IMR-90 (cell line): ENCODE data around the gene CEP128. TPM values are rescaled to one million over a fixed set of nuclear protein-coding genes. Genes with fewer than 3 reads are reported as not detected.

ENCODE experiments used
- ATAC-seq: fragments of 200-7000 bp; cut with Tn5 transposase; 2 replicates; pipeline ENCODE4 v1.9.1; 2020; ENCODE audit warnings: low read depth, mild to moderate bottlenecking, moderate library complexity
- BruUV-seq: library from RNA; stranded (reverse); fragments of 400-500 nt; replicated peaks from 2 replicates; lab custom pipeline; 2021; lab: Mats Ljungman, UMichigan
- CTCF ChIA-PET: fragments of 300-600 bp; formaldehyde crosslinking; extraction: SDS; loops from one replicate; lab custom pipeline; 2021; ENCODE audit warnings: antibody characterized with exemption; lab: Yijun Ruan, JAX
- POLR2A ChIA-PET: fragments of 300-600 bp; sonication (Branson Sonifier 250); formaldehyde crosslinking; loops from one replicate; lab custom pipeline; 2022; ENCODE audit warnings: antibody characterized with exemption; ENCODE audit not compliant: unreplicated experiment; lab: Charles Lee
- DNase-seq: peaks from one replicate; pipeline ENCODE4 v3.0.0; 2013
- H2AFZ ChIP-seq: replicated peaks from 2 replicates; pipeline ENCODE3; 2013; ENCODE audit warnings: low read length, mild to moderate bottlenecking; ENCODE audit not compliant: poor library complexity
- H2AK5ac ChIP-seq: 2 replicates; pipeline ENCODE4 v1.6.1; 2013; ENCODE audit warnings: low read depth, low read length, inconsistent platforms
- H2AK9ac ChIP-seq: replicated peaks from 2 replicates; pipeline ENCODE3; 2013; ENCODE audit warnings: mild to moderate bottlenecking, low read depth, low read length, moderate library complexity; ENCODE audit not compliant: poor library complexity
- H2BK120ac ChIP-seq: 2 replicates; pipeline ENCODE4 v1.6.1; 2013; ENCODE audit warnings: low read depth, low read length, inconsistent platforms
- H2BK15ac ChIP-seq: 3 replicates; pipeline ENCODE4 v1.6.1; 2013; ENCODE audit warnings: low read depth, low read length, inconsistent platforms
- H2BK20ac ChIP-seq: 2 replicates; pipeline ENCODE4 v1.6.1; 2013; ENCODE audit warnings: low read depth, mild to moderate bottlenecking, inconsistent platforms, low read length, moderate library complexity
- H2BK5ac ChIP-seq: 2 replicates; pipeline ENCODE4 v1.6.1; 2013; ENCODE audit warnings: mild to moderate bottlenecking, low read depth, low read length, inconsistent platforms; ENCODE audit not compliant: poor library complexity, severe bottlenecking
- H3K14ac ChIP-seq: replicated peaks from 2 replicates; pipeline ENCODE4 v1.6.1; 2013; ENCODE audit warnings: low read depth, low read length, inconsistent platforms
- H3K18ac ChIP-seq: 2 replicates; pipeline ENCODE4 v1.6.1; 2013; ENCODE audit warnings: low read depth, low read length, control low read depth
- H3K23ac ChIP-seq: 2 replicates; pipeline ENCODE4 v1.6.1; 2013; ENCODE audit warnings: low read depth, low read length, inconsistent platforms
- H3K27ac ChIP-seq: 2 replicates; pipeline ENCODE4 v1.5.1; 2013; ENCODE audit warnings: mild to moderate bottlenecking, control low read depth, low read length; ENCODE audit not compliant: insufficient read depth
- H3K27me3 ChIP-seq: 2 replicates; pipeline ENCODE4 v1.6.1; 2013; ENCODE audit warnings: low read length; ENCODE audit not compliant: control insufficient read depth, insufficient read depth
- H3K36me3 ChIP-seq: 2 replicates; pipeline ENCODE4 v1.6.1; 2013; ENCODE audit warnings: low read length, mixed read lengths; ENCODE audit not compliant: control insufficient read depth, insufficient read depth
- H3K4ac ChIP-seq: 2 replicates; pipeline ENCODE4 v1.6.1; 2013; ENCODE audit warnings: low read depth, low read length, inconsistent platforms
- H3K4me1 ChIP-seq: 2 replicates; pipeline ENCODE4 v1.6.1; 2013; ENCODE audit warnings: low read length, mixed read lengths; ENCODE audit not compliant: control insufficient read depth, insufficient read depth
- H3K4me2 ChIP-seq: 2 replicates; pipeline ENCODE4 v1.6.1; 2013; ENCODE audit warnings: low read depth, mild to moderate bottlenecking, control low read depth, low read length, moderate library complexity
- H3K4me3 ChIP-seq: 2 replicates; pipeline ENCODE4 v1.5.1; 2013; ENCODE audit warnings: low read depth, mild to moderate bottlenecking, control low read depth, low read length, moderate library complexity; ENCODE audit not compliant: insufficient read depth
- H3K56ac ChIP-seq: 2 replicates; pipeline ENCODE4 v1.6.1; 2013; ENCODE audit warnings: low read length, inconsistent platforms; ENCODE audit not compliant: insufficient read depth; ENCODE audit errors: extremely low read depth
- H3K79me1 ChIP-seq, 2 experiments: 2 replicates each; pipeline ENCODE4 v1.6.1; 2013; ENCODE audit warnings: low read length in 2 of 2, inconsistent platforms in 1 of 2, low read depth in 1 of 2
- H3K9ac ChIP-seq: 2 replicates; pipeline ENCODE4 v1.6.1; 2013; ENCODE audit warnings: low read depth, low read length, control low read depth
- H3K9me1 ChIP-seq: 2 replicates; pipeline ENCODE4 v1.6.1; 2013; ENCODE audit warnings: low read length, inconsistent platforms; ENCODE audit not compliant: insufficient read depth
- H3K9me3 ChIP-seq: 2 replicates; pipeline ENCODE4 v1.6.1; 2013; ENCODE audit warnings: low read length; ENCODE audit not compliant: control insufficient read depth, insufficient read depth
- H4K20me1 ChIP-seq: 2 replicates; pipeline ENCODE4 v1.6.1; 2013; ENCODE audit warnings: low read length, inconsistent platforms; ENCODE audit not compliant: insufficient read depth
- H4K5ac ChIP-seq: 2 replicates; pipeline ENCODE4 v1.6.1; 2013; ENCODE audit warnings: mild to moderate bottlenecking, low read depth, low read length, control low read depth
- H4K8ac ChIP-seq, 2 experiments: 2 replicates each; pipeline ENCODE4 v1.6.1; 2013; ENCODE audit warnings: low read depth in 2 of 2, low read length in 2 of 2, control low read depth in 1 of 2, inconsistent platforms in 1 of 2
- H4K91ac ChIP-seq: 2 replicates; pipeline ENCODE4 v1.6.1; 2013; ENCODE audit warnings: low read depth, low read length, inconsistent platforms; ENCODE audit not compliant: insufficient read depth
- MAFK ChIP-seq: IDR thresholded peaks from 2 replicates; pipeline ENCODE4 v1.6.1; 2012; ENCODE audit warnings: low read depth, low read length, improper control_type of control experiment
- SMC3 ChIP-seq: fragments of 150-350 bp; IDR thresholded peaks from 2 replicates; pipeline ENCODE4 v1.6.1; 2016; ENCODE audit warnings: low read depth, mild to moderate bottlenecking, antibody characterized with exemption, low read length, moderate library complexity
- WGBS, 2 experiments: methylation state at CpG; one replicate each; pipeline versions ENCODE4 v1.1.5 to v1.1.7; 2013; ENCODE audit warnings: missing lambda C conversion rate in 2 of 2; ENCODE audit not compliant: insufficient read length in 1 of 2; ENCODE audit errors: extremely low coverage in 2 of 2; 5-methylcytosine and 5-hydroxymethylcytosine counted together
- dilution Hi-C: fragments of 300-500 bp; cut with HindIII; formaldehyde crosslinking; loops from one replicate; pipeline ENCODE4 v1.14.3; 2018; ENCODE audit warnings: low sequenced_read_pairs; ENCODE audit not compliant: unreplicated experiment
- in situ Hi-C: fragments of 300-500 bp; cut with MboI; formaldehyde crosslinking; loops from 3 replicates; pipeline ENCODE4 v1.14.3; 2019; ENCODE audit warnings: low sequenced_read_pairs, inconsistent platforms, mixed read lengths
- intact Hi-C: fragments of 100-400 bp; cut with micrococcal nuclease; formaldehyde crosslinking; loops from 2 replicates; pipeline ENCODE4 v1.10.0; 2022
- polyA plus RNA-seq, 3 experiments: library from polyadenylated mRNA; depleted of rRNA; stranded (reverse); fragments of >200 nt; gene quantifications; 2 replicates each; pipeline ENCODE4 v1.2.3, GENCODE V29; 2012; ENCODE audit warnings: low replicate concordance in 1 of 3
- total RNA-seq: library from RNA; depleted of rRNA; stranded (reverse); fragments of >200 nt; gene quantifications from 2 replicates; pipeline ENCODE4 v1.2.3, GENCODE V29; 2012

The CEP128 gene
- total and polyA plus RNA-seq, 2 of the 4 experiments (the other 2 are of a cell fraction) = 1.9 to 5.7 TPM

DNA sequence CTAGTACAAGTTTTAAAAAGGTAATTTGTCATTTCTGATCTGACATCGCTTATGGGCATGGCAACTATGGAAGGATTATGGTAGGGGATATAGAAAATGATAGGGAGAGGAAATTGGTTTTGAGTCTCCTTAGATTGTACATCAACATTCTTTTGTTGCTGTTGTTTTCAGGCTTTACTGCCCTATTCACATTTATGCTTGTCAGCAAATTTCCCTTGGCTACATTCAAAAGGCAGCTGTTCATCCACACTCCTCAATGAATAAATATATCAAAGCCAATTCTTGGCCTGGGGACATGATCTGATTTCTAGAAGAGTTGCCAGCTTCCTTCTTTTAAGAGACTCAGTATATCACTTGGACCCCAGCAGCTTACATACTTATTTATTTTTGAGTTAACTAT, 283.4 kb downstream of the CEP128 start:
- H3K36me3 ChIP-seq = no peaks in the 10 kb centered on the region
- CTCF ChIA-PET = no interaction called here
- no peak overlapping the region for H2BK20ac ChIP-seq
- WGBS, 2 experiments = no CpG with 5 or more reads among the region's 1 CpG
- no peak overlapping the region for H4K5ac ChIP-seq
- no peak overlapping the region for H3K14ac ChIP-seq
- no peak overlapping the region for H3K4me3 ChIP-seq
- H3K4ac ChIP-seq = no peak overlapping the region
- no peaks in the 10 kb centered on the region for H3K9me3 ChIP-seq
- H2AFZ ChIP-seq = no peak overlapping the region
- H3K9ac ChIP-seq = no peak overlapping the region
- H2BK15ac ChIP-seq = no peak overlapping the region
- no peak overlapping the region for H4K8ac ChIP-seq
- no peak overlapping the region for H3K56ac ChIP-seq
- no TSS peak for BruUV-seq
- no peak overlapping the region for H3K18ac ChIP-seq
- no peak overlapping the region for H4K91ac ChIP-seq
- H2AK5ac ChIP-seq = no peak overlapping the region
- H3K23ac ChIP-seq = no peak overlapping the region
- H3K79me1 ChIP-seq = no peaks in the 10 kb centered on the region
- 0 out of 2 replicates have a peak, but pooled peaks cover 3% of the 10 kb centered on the region for H3K9me1 ChIP-seq
- H3K27me3 ChIP-seq = no peaks in the 10 kb centered on the region
- DNase-seq = no peak
- in situ Hi-C loops = no loop called here
- H2BK120ac ChIP-seq = no peak overlapping the region
- POLR2A ChIA-PET = no interaction called here
- H2BK5ac ChIP-seq = no peak overlapping the region
- H2AK9ac ChIP-seq = no peak overlapping the region
- H4K20me1 ChIP-seq = no peaks in the 10 kb centered on the region
- intact Hi-C loops = no loop called here
- H3K4me1 ChIP-seq = no peaks in the 10 kb centered on the region; the same call in 1 of the 2 replicates
- TF ChIP-seq SMC3 (no peak), MAFK (peak; percentile 87)
- dilution Hi-C loops = no loop called here
- ATAC-seq = no peak
- no peak overlapping the region for H3K27ac ChIP-seq
- no peak overlapping the region for H3K4me2 ChIP-seq
